Measurements from ENCODE around the gene PTPN18. TPM values are rescaled to one million over a fixed set of nuclear protein-coding genes. Genes with fewer than 3 reads are reported as not detected.
A peak's percentile ranks its signal among the peaks of the same experiment; 100 is the strongest.

PTPN18 gene
- total and polyA plus RNA-seq, 5 donors from 2014 or later = 42.2 to 61.3 (median 50.2) TPM

DNA sequence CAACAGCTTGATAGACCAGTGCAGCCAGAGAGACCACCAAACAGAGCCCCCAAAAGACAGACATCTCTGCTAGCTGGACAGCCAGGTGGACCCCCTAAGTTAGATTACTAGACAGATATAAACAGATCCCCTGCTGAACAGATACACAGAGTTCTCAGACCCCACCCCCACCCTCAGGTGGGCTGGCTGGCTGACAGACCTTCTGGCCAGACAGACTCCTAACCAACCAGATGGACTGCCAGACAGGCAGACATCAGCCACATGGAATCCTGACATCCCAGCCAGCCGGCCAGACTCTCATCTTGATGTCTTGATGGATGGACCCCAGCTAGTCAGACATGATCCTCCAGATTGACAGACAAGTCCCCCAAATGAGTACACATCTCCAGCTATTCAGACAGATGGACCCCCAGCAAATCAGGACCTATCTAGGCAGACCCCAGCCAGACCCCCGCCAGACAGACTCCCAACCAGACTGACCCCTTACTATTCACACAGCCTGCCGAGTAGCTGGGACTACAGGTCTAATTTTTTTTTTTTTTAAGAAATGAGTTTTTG is 18.0 kb downstream of the PTPN18 start:
- Mint-ChIP-seq H3K9me3 (peaks cover 0 to 2% (median 0%) of the 10 kb centered on the region in 7 donors), H3K27me3 (no peaks in the 10 kb centered on the region), H3K36me3 (peaks cover 18% of the 10 kb centered on the region), H3K4me3 (peak overlapping the region; percentile 91 to 93 (median 92)), H3K4me1 (peaks cover 14 to 84% (median 57%) of the 10 kb centered on the region in 4 donors), H3K27ac (peak overlapping the region; percentile 61 to 90 (median 76))
- Histone ChIP-seq H3K9me3 (ENCODE audit: control insufficient read depth in 2 of 2, low read length in 2 of 2) (no peaks in the 10 kb centered on the region), H3K4me1 (ENCODE audit: control insufficient read depth, insufficient read depth, low read length, poor library complexity, severe bottlenecking) (peaks cover 62% of the 10 kb centered on the region), H3K4me3 (ENCODE audit: low read depth, low read length) (no peak overlapping the region), H3K27ac (ENCODE audit: insufficient read depth, low read length, poor library complexity, severe bottlenecking) (no peak overlapping the region), H3K36me3 (ENCODE audit: control insufficient read depth, insufficient read depth, low read length) (no peaks in the 10 kb centered on the region), H3K27me3 (ENCODE audit: control insufficient read depth, insufficient read depth, low read length) (no peaks in the 10 kb centered on the region)
- DNase-seq = no peak
- ATAC-seq (ENCODE audit: low read depth in 2 of 2) = no peak

DNA sequence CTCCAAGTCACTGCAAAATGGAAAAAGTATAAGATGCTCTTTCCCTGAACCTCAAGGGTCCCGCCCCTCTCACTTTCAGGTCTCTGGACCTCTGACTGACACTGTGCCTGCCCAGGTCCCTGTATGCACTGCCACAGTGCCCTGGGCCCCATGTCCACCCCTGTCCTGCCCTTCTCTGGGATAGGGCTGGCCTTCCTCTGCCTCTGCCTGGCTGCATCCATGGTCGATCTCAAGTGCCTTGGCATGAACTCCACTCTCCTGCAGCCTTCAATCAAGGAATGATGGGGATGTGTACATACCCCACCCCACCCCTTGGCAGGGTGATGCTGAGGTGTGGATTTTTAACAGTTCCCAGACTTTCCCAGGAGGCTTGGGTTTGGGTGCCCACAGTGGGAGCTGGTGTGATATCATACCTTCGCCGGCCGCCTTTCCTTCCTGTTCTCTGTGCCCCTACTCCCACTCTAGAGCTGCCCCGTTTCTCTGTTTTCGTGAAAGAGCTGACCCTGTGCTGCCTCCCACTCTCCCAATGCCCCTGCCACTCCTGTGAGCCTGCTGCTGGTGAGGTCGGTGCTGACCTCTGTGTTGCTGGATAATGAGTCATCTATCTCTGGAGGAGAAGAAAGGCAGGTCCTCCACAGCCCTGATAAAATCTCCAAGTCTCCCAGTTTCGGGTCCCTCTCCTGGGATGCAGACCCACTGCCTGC is 18.9 kb downstream of the PTPN18 start:
- Mint-ChIP-seq H3K4me3 (peak overlapping the region; percentile 59 to 92 (median 92)), H3K27me3 (no peaks in the 10 kb centered on the region)

DNA sequence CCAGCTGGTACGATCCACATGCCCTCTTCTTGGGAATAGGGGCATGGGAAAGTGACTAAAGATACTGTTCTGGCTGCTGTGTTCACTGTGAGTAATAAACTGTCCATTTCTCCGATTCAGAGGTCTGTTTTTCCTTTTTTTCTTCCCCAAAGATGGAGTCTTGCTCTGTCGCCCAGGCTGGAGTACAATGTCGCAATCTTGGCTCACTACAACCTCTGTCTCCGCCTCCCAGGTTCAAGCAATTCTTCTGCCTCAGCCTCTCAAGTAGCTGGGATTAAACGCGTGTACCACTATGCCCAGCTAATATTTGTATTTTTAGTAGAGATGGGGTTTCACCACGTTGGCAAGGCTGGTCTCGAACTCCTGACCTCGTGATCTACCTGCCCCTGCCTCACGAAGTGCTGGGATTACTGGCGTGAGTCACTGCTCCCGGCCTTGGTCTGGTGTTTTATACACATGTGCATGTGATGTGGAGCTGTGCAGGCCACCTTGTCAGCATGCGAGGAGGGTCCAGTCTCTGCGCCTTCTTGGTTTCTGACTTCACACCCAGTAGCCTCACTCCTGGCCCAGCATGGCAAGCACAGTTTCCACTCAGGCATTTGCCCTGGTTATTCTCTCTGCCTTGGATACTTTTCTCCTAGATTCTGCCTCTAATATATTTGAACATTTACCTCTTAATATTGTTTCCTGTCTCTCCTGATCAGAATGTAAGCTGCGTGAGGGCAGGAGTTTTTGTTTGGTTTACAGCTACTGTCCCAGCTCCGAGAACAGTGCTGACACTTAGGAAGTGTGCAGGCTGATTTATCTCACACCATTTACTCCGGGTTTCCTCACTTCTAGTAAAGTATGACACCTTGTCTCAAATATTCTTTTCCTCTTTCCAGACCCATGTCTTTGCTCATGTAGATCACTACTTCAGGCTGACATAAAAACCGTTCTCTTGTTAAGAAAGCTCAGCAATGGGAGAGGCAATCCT is 19.7 kb downstream of the PTPN18 start:
- Histone ChIP-seq H3K4me1 (ENCODE audit: control insufficient read depth, insufficient read depth, low read length, poor library complexity, severe bottlenecking) (peaks cover 58% of the 10 kb centered on the region), H3K27ac (ENCODE audit: insufficient read depth, low read length, poor library complexity, severe bottlenecking) (no peak overlapping the region), H3K9me3 (ENCODE audit: control insufficient read depth in 2 of 2, low read length in 2 of 2) (no peaks in the 10 kb centered on the region), H3K27me3 (ENCODE audit: control insufficient read depth, insufficient read depth, low read length) (no peaks in the 10 kb centered on the region), H3K36me3 (ENCODE audit: control insufficient read depth, insufficient read depth, low read length) (no peaks in the 10 kb centered on the region), H3K4me3 (ENCODE audit: low read depth, low read length) (no peak overlapping the region)
- Mint-ChIP-seq H3K4me3 (peak overlapping the region in 3 of 4 donors; percentile 25 to 92 (median 87)), H3K36me3 (peaks cover 27% of the 10 kb centered on the region), H3K27ac (peak overlapping the region in 1 of 3 donors; percentile 74), H3K9me3 (peaks cover 0 to 2% (median 0%) of the 10 kb centered on the region in 7 donors), H3K4me1 (peaks cover 15 to 90% (median 61%) of the 10 kb centered on the region in 4 donors), H3K27me3 (no peaks in the 10 kb centered on the region)
- DNase-seq = no peak
- no peak for ATAC-seq (ENCODE audit: low read depth in 2 of 2)

More for the DNA sequence above, 18.9 kb downstream of the PTPN18 start:
- H3K4me3 ChIP-seq (ENCODE audit: low read depth, low read length) = no peak overlapping the region
- H3K9me3 Mint-ChIP-seq = peaks cover 0 to 2% (median 0%) of the 10 kb centered on the region in 7 donors
- H3K4me1 ChIP-seq (ENCODE audit: control insufficient read depth, insufficient read depth, low read length, poor library complexity, severe bottlenecking) = peaks cover 60% of the 10 kb centered on the region
- H3K27me3 ChIP-seq (ENCODE audit: control insufficient read depth, insufficient read depth, low read length) = no peaks in the 10 kb centered on the region
- no peak overlapping the region for H3K27ac ChIP-seq (ENCODE audit: insufficient read depth, low read length, poor library complexity, severe bottlenecking)
- peak overlapping the region in 2 of 3 donors; percentile 74 to 76 for H3K27ac Mint-ChIP-seq
- ATAC-seq (ENCODE audit: low read depth in 2 of 2) = no peak
- H3K9me3 ChIP-seq (ENCODE audit: control insufficient read depth in 2 of 2, low read length in 2 of 2) = no peaks in the 10 kb centered on the region
- no peaks in the 10 kb centered on the region for H3K36me3 ChIP-seq (ENCODE audit: control insufficient read depth, insufficient read depth, low read length)
- no peak for DNase-seq
- H3K4me1 Mint-ChIP-seq = peaks cover 19 to 90% (median 63%) of the 10 kb centered on the region in 4 donors
- H3K36me3 Mint-ChIP-seq = peaks cover 21% of the 10 kb centered on the region

DNA sequence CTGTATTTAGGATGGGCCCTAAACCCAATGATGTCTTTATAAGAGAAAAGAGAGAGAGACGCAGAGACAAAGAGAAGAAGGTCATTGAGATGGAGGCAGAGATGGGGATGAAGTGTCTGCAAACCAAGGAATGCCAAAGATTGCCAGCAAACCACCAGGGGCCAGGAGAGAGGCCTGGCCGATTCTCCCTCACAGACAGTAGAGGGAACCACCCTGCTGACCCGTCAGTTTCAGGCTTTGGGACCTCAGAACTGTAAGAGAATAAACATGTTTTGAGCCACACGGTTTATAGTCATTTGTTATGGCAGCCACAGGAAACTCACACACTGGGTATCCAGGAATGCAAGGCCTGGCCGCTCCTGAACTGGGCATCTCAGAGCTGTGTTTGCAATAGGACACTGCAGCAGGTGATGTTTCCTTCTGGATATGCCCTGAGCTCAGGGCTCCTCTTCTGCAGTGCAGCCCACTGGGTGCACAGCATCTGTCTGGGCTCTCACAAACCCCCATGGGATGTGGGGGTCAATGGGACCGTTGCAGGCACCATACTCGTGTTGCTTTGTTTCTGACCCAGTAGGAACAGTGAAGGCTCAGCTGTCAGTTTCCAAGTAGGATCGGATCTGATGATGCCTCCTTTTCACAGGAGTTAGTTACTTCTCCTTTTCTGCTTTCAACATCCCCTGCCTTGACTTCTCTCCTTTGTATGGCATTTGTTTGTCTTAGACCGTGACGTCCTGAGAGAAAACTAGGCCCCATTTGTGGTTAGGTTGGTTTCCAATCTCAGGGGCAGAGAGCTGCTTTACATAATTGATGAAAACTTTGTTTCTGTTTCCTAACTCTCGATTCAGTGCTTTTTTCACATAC is 20.8 kb downstream of the PTPN18 start:
- H3K27me3 Mint-ChIP-seq = no peaks in the 10 kb centered on the region
- peaks cover 0 to 2% (median 0%) of the 10 kb centered on the region in 7 donors for H3K9me3 Mint-ChIP-seq
- H3K36me3 Mint-ChIP-seq = peaks cover 34% of the 10 kb centered on the region
- no peaks in the 10 kb centered on the region for H3K27me3 ChIP-seq (ENCODE audit: control insufficient read depth, insufficient read depth, low read length)
- no peak overlapping the region for H3K27ac ChIP-seq (ENCODE audit: insufficient read depth, low read length, poor library complexity, severe bottlenecking)
- no peak overlapping the region for H3K4me3 ChIP-seq (ENCODE audit: low read depth, low read length)
- H3K36me3 ChIP-seq (ENCODE audit: control insufficient read depth, insufficient read depth, low read length) = peaks cover 6% of the 10 kb centered on the region
- ATAC-seq (ENCODE audit: low read depth in 2 of 2) (no peak), DNase-seq (peak in 1 of 3 donors; percentile 34)
- H3K4me1 ChIP-seq (ENCODE audit: control insufficient read depth, insufficient read depth, low read length, poor library complexity, severe bottlenecking) = peaks cover 47% of the 10 kb centered on the region
- no peaks in the 10 kb centered on the region for H3K9me3 ChIP-seq (ENCODE audit: control insufficient read depth in 2 of 2, low read length in 2 of 2)
- H3K4me1 Mint-ChIP-seq = peaks cover 13 to 82% (median 52%) of the 10 kb centered on the region in 4 donors
- H3K27ac Mint-ChIP-seq = peak overlapping the region; percentile 39 to 88 (median 82)
- H3K4me3 Mint-ChIP-seq = peak overlapping the region in 1 of 4 donors; percentile 87

DNA sequence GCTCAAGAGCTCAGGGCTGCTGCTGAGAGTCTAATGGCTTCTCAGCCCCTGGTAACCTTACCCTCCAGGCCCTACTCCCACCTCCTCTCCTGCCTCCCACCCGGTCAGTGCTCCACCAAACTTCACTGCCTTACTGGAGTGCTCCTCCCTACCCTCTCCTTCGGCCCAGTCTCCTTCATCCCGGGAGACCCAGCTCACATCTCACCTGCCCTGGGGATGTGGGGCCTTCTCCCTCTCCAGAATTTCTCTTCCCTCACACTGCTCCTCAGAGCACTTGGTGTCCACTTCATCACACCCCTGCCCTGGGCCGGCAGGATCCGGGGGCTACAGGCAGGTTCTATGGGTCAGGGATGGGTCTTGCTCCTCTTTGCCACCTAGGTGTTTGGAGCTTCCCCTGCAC is 21.6 kb downstream of the PTPN18 start:
- no peak for ATAC-seq (ENCODE audit: low read depth in 2 of 2)
- peaks cover 13 to 79% (median 50%) of the 10 kb centered on the region in 4 donors for H3K4me1 Mint-ChIP-seq
- peak overlapping the region in 1 of 4 donors; percentile 70 for H3K4me3 Mint-ChIP-seq

DNA sequence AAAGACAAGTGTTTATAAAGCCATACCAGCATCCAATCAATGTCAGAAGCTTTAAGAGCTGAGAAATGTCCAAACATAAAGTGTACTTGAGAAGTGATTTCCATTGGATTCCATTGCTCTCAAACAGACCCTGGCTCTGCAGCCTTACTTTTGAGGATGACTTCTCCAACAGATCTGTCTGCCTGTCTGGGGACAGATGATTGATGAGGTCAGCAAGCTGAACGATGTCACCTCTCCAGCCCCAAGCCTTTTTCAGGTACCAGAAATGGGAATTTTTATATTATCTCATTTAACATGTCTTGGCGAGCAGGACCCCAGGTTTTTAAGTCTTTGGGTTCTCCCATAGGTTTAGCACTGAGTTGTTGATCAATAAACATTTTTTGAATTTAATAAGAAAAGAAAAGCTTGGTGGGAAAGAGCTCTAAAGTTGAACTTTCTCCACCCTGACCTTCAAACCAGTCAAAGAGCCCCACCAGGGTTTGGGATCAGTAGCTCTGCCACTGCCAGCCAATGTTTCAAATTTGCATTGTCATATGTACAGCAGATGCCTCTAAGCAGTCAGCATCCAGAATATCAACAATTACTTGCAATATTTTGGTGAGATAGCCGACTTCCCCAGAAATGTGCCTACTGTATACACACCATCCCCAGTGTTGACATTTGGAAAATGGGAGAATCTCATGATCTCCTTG is 22.5 kb downstream of the PTPN18 start:
- Mint-ChIP-seq H3K4me3 (peak overlapping the region in 1 of 4 donors; percentile 70), H3K27ac (peak overlapping the region in 1 of 3 donors; percentile 82), H3K9me3 (peaks cover 0 to 1% (median 0%) of the 10 kb centered on the region in 7 donors), H3K4me1 (peaks cover 18 to 72% (median 49%) of the 10 kb centered on the region in 4 donors), H3K36me3 (peaks cover 43% of the 10 kb centered on the region), H3K27me3 (no peaks in the 10 kb centered on the region)
- Histone ChIP-seq H3K27me3 (ENCODE audit: control insufficient read depth, insufficient read depth, low read length) (no peaks in the 10 kb centered on the region), H3K4me1 (ENCODE audit: control insufficient read depth, insufficient read depth, low read length, poor library complexity, severe bottlenecking) (peaks cover 36% of the 10 kb centered on the region), H3K27ac (ENCODE audit: insufficient read depth, low read length, poor library complexity, severe bottlenecking) (no peak overlapping the region), H3K9me3 (ENCODE audit: control insufficient read depth in 2 of 2, low read length in 2 of 2) (no peaks in the 10 kb centered on the region), H3K36me3 (ENCODE audit: control insufficient read depth, insufficient read depth, low read length) (peaks cover 17% of the 10 kb centered on the region), H3K4me3 (ENCODE audit: low read depth, low read length) (no peak overlapping the region)
- ATAC-seq (ENCODE audit: low read depth in 2 of 2) (no peak), DNase-seq (no peak)

More for the DNA sequence above, 21.6 kb downstream of the PTPN18 start:
- Histone ChIP-seq H3K27ac (ENCODE audit: insufficient read depth, low read length, poor library complexity, severe bottlenecking) (no peak overlapping the region), H3K36me3 (ENCODE audit: control insufficient read depth, insufficient read depth, low read length) (peaks cover 10% of the 10 kb centered on the region), H3K4me3 (ENCODE audit: low read depth, low read length) (no peak overlapping the region), H3K27me3 (ENCODE audit: control insufficient read depth, insufficient read depth, low read length) (no peaks in the 10 kb centered on the region), H3K4me1 (ENCODE audit: control insufficient read depth, insufficient read depth, low read length, poor library complexity, severe bottlenecking) (peaks cover 44% of the 10 kb centered on the region), H3K9me3 (ENCODE audit: control insufficient read depth in 2 of 2, low read length in 2 of 2) (no peaks in the 10 kb centered on the region)
- DNase-seq = no peak
- H3K27me3 Mint-ChIP-seq = no peaks in the 10 kb centered on the region
- peaks cover 39% of the 10 kb centered on the region for H3K36me3 Mint-ChIP-seq
- peaks cover 0 to 2% (median 0%) of the 10 kb centered on the region in 7 donors for H3K9me3 Mint-ChIP-seq
- H3K27ac Mint-ChIP-seq = peak overlapping the region; percentile 82 to 88 (median 88)
